Kidney epithelial cell (primary cell): ENCODE data around the gene ZNF536. TPM values are rescaled to one million over a fixed set of nuclear protein-coding genes. Genes with fewer than 3 reads are reported as not detected.

Experiments used
- DNase-seq: peaks from one replicate; pipeline ENCODE4 v3.0.0-alpha.2; 2010; ENCODE audit warnings: low read depth
- H3K27me3 ChIP-seq: 2 replicates; pipeline ENCODE4 v1.6.0; 2011; ENCODE audit warnings: low read length; ENCODE audit not compliant: control insufficient read depth, insufficient read depth
- H3K36me3 ChIP-seq: 2 replicates; pipeline ENCODE4 v1.5.1; 2011; ENCODE audit warnings: low read length; ENCODE audit not compliant: control insufficient read depth, insufficient read depth
- H3K4me3 ChIP-seq: 2 replicates; pipeline ENCODE4 v1.5.1; 2011; ENCODE audit warnings: low read depth, mild to moderate bottlenecking, control low read depth, low read length
- total RNA-seq: library from RNA; depleted of rRNA; stranded (reverse); fragments of >200 nt; gene quantifications from 2 replicates; pipeline ENCODE4 v1.2.3, GENCODE V29; 2015
- TF ChIP-seq, protein P1 (sequence below): IDR thresholded peaks from 2 replicates; pipeline ENCODE4 v1.5.1; 2011; ENCODE audit warnings: mild to moderate bottlenecking, moderate library complexity, low read length, control low read depth, inconsistent platforms; ENCODE audit not compliant: insufficient read depth, poor library complexity, severe bottlenecking

The ZNF536 gene
- total RNA-seq, 1 donor from 2014 or later, result 0.13 TPM

DNA sequence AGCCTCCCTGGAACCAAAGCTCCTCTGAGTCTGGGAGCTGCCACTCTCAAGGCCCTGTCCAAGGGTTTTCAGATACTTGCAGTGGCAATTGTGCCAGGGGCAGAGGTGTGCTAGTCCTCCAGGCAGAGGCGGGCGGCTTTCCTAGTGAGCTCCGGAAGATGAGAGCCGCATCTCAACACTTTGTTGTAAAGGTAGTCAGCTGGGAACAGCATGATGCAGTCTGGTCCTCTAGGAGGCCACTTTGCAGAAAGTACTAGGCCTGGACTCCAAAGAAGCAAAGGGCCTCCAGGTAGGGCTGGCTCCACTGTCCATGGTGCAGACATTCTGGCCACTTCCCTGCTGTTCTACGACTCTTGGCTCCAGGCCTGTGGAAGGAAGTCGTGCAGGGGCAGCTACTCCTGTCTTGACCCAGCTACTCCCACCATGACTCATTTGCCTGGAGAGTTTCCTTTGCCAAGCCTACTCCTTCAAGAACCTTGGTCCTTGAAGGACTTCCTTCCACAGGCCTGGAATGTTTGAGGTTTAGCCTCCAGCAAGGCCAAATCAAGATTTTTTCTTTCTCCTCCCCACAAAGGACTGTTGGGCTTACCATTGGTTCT, 9.9 kb upstream of the ZNF536 start:
- TF ChIP-seq, protein P1, sequence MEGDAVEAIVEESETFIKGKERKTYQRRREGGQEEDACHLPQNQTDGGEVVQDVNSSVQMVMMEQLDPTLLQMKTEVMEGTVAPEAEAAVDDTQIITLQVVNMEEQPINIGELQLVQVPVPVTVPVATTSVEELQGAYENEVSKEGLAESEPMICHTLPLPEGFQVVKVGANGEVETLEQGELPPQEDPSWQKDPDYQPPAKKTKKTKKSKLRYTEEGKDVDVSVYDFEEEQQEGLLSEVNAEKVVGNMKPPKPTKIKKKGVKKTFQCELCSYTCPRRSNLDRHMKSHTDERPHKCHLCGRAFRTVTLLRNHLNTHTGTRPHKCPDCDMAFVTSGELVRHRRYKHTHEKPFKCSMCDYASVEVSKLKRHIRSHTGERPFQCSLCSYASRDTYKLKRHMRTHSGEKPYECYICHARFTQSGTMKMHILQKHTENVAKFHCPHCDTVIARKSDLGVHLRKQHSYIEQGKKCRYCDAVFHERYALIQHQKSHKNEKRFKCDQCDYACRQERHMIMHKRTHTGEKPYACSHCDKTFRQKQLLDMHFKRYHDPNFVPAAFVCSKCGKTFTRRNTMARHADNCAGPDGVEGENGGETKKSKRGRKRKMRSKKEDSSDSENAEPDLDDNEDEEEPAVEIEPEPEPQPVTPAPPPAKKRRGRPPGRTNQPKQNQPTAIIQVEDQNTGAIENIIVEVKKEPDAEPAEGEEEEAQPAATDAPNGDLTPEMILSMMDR, result no peak
- Histone ChIP-seq H3K4me3 (no peak overlapping the region), H3K36me3 (no peaks in the 10 kb centered on the region), H3K27me3 (peaks cover 4% of the 10 kb centered on the region)
- no peak for DNase-seq

DNA sequence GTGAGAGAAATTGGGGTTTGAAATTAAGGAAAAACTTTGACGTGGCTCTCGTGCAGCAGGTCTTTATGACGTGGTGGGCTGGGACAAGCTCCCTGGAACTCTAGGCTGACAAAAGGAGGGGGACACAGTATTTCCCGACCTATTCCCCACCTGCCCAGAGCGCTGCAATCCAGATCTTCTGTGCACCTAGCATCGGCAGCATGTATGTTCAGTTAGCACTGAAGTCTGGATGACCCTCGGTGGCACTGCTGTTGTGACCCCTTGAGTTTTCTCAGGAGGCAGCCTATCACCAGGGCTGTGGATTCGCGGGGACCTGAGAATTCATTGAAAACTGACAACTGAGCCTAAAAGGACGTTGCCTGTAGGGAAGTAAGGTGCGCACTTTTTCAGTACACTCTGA, 9.1 kb upstream of the ZNF536 start:
- Histone ChIP-seq H3K4me3 (no peak overlapping the region), H3K36me3 (no peaks in the 10 kb centered on the region), H3K27me3 (peaks cover 4% of the 10 kb centered on the region)
- no peak for DNase-seq
- TF ChIP-seq, protein P1, result no peak

GRCh38 chr19:30364866-30365800, 7.1 kb upstream of the ZNF536 start:
- H3K4me3 ChIP-seq, result no peak overlapping the region
- H3K36me3 ChIP-seq, result no peaks in the 10 kb centered on the region
- peaks cover 4% of the 10 kb centered on the region for H3K27me3 ChIP-seq
- DNase-seq, result no peak
- TF ChIP-seq, protein P1, result no peak

DNA sequence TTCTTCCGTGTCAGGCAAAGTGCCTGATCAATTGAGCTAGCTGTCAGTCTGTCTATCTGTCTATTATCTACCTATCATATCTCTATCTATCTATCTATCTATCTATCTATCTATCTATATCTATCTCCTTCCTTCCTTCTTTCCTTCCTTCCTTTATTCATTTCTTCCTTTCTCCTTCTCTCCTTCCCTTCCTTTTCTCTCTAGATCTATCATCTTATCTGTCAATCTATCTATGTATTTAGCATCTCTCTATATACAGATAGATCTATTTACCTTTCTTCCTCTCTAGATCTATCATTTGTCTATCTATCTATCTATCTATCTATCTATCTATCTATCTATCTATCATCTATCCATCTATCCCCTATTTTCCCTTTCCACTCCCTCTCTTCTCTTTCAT, 5.9 kb upstream of the ZNF536 start:
- DNase-seq, result no peak
- no peak overlapping the region for H3K4me3 ChIP-seq
- no peaks in the 10 kb centered on the region for H3K36me3 ChIP-seq
- TF ChIP-seq, protein P1, result no peak
- H3K27me3 ChIP-seq, result no peaks in the 10 kb centered on the region

GRCh38 chr19:30367006-30367405, 5.2 kb upstream of the ZNF536 start:
- Histone ChIP-seq H3K4me3 (no peak overlapping the region), H3K36me3 (no peaks in the 10 kb centered on the region), H3K27me3 (no peaks in the 10 kb centered on the region)
- TF ChIP-seq, protein P1, result no peak
- DNase-seq, result no peak
